GM19395 (cell line): ENCODE measurements around the gene SMCHD1.
"Not testable (repeated sequence)": the region's sequence is repeated elsewhere in the genome, so short reads cannot be mapped to it uniquely, and the experiment has no call there.

ENCODE experiments used
- ATAC-seq: cut with Tn5 transposase; IDR thresholded peaks from one replicate; pipeline ENCODE4 v1.9.1; 2021; ENCODE audit warnings: mild to moderate bottlenecking, moderate library complexity; ENCODE audit not compliant: unreplicated experiment

SMCHD1 gene

GRCh38 chr18:2715990-2716389 lies 60.5 kb downstream of the SMCHD1 start:
- ATAC-seq: no peak

GRCh38 chr18:2716394-2717326 lies 61.1 kb downstream of the SMCHD1 start:
- no peak for ATAC-seq

DNA sequence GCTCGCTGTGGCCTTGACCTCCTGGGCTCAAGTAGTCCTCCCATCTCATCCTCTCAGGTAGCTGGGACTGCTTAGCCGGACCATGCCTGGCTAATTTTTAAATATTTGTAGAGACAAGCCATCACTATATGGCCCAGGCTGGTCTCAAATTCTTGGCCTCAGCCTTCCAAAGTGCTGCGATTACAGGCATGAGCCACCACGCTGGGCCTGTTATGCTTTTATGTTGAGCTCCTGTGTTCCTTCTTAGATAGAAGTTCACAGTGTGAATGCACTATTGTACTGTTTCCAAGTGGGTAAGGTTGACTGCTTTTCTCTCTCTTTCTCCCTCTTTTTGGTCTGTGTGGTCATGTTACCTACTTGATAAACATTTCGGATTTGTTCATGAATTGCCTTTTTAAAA lies 61.9 kb downstream of the SMCHD1 start:
- ATAC-seq: no peak

- ATAC-seq: no peak
Measured at GRCh38 chr18:2719040-2719439, 63.5 kb downstream of the SMCHD1 start.

DNA sequence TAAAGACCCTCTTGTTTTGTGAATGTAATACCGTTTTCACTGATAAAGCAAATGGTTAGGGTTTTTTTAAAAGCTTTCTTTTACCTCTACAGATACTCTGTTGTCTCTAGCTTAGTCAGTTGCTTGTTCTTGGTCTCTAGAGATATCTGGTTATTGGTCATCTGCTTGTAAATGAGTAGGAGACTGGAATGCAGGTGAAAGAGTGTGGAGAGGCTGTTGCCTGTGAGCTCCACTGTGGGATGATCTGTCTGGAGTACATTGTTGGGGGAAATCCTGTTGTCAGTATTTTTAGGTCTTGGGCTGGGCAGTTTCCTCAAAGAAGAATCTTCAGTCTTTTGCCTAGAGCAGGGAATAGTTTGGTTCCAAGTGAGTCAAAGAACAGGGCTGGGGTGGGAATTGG lies 67.7 kb downstream of the SMCHD1 start:
- no peak for ATAC-seq

GRCh38 chr18:2729757-2730156 lies 74.2 kb downstream of the SMCHD1 start:
- no peak for ATAC-seq

- ATAC-seq: no peak
Measured at GRCh38 chr18:2736823-2737222, 81.3 kb downstream of the SMCHD1 start.

- ATAC-seq: not testable (repeated sequence)
Measured at GRCh38 chr18:2740082-2740481, 84.6 kb downstream of the SMCHD1 start.

- no peak for ATAC-seq
Measured at GRCh38 chr18:2746274-2746673, 90.7 kb downstream of the SMCHD1 start.

- ATAC-seq: no peak
Measured at GRCh38 chr18:2758309-2758708, 102.8 kb downstream of the SMCHD1 start.

DNA sequence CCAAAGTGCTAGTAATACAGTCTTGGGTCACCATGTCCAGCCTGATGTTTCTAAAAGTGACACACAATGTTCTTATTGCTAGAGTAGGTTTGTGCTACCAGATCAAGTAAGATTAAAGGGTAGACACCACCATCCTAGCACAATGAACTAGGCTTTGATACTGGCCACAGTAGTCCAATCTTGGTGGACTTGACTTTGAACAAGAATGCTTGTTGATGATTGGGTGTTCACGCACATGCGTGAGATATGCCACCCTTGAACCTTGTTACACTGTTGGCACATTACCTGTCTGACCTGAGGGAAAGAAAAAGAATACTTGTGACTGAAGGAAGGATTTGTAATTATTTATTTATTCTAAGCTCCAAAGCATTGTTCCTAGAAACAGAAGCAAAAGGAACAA lies 119.1 kb downstream of the SMCHD1 start:
- no peak for ATAC-seq

GRCh38 chr18:2776601-2777000 lies 121.1 kb downstream of the SMCHD1 start:
- ATAC-seq: no peak

DNA sequence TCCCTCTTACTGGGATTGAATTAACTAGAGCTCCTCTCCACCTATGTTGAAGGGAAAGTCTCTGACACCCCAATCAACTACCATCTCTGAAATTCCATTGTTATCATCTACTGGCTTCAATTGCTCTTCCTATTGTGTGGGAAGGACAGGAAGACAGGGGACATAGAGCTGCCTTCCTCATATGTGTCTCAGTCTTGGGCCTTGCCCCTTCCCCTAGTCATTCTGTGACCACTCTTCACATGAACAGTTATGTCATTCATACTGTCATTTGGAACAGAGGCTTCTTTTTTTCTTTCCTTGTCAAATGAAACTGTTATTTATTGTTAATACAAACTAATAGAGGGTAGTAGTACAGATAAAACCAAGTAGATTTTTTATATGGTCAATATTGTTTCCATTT lies 121.7 kb downstream of the SMCHD1 start:
- ATAC-seq: no peak

DNA sequence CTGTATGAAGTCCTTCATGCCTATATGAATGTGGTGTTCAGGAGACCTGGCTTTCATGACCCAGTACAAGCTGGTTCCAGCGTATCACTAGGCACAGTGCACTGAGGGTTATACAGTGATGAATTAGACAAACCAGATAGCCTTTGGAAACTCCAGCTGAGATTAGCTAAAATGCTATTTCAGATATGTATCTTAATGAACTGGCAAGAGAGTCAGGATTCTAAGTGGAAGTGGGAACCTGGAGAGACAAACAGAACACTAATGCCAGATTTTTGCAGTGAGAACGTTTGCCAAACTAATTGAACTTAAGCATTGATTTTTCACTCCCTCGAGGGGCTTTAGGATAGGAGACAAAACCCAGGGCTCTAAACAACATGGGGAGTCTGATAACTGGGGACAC lies 125.2 kb downstream of the SMCHD1 start:
- ATAC-seq: no peak

GRCh38 chr18:2787225-2787624 lies 131.7 kb downstream of the SMCHD1 start:
- ATAC-seq: no peak

DNA sequence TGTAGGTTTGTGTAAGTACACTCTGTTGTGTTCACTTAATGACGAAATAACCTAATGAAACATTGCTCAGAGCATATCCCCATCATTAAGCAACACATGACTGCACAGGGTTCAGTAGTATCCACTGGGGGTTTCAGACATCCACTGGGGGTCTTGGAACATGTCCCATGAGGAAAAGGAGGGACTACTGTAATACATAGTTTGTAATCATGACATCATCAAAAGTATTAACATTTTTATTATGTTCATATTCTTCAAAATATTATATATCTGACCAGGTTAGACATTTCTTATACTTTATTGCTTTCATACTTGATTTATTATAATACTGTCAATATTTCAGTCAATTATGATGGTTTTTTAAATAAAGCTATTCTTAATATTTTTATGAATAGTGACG lies 136.9 kb downstream of the SMCHD1 start:
- no peak for ATAC-seq

DNA sequence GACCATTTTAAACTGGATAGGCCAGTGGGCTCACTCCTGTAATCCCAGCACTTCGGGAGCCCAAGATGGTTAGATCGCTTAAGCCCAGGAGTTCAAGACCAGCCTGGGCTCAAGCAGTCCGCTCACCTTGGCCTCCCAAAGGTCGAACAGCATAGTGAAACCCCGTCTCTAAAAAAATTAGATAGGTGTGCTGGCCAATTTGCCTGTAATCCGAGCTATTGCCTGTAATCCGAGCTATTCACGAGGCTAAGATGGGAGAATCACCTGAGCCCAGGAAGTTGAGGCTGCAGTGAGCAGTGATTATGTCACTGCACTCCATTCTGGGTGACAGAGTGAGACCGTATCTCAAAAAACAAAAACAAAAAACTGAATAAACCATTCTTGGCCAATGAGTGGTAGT lies 138.6 kb downstream of the SMCHD1 start:
- ATAC-seq: no peak

GRCh38 chr18:2797951-2798350 lies 142.4 kb downstream of the SMCHD1 start:
- ATAC-seq: peak; percentile 86

- no peak for ATAC-seq
Measured at GRCh38 chr18:2799369-2799768, 143.8 kb downstream of the SMCHD1 start.

DNA sequence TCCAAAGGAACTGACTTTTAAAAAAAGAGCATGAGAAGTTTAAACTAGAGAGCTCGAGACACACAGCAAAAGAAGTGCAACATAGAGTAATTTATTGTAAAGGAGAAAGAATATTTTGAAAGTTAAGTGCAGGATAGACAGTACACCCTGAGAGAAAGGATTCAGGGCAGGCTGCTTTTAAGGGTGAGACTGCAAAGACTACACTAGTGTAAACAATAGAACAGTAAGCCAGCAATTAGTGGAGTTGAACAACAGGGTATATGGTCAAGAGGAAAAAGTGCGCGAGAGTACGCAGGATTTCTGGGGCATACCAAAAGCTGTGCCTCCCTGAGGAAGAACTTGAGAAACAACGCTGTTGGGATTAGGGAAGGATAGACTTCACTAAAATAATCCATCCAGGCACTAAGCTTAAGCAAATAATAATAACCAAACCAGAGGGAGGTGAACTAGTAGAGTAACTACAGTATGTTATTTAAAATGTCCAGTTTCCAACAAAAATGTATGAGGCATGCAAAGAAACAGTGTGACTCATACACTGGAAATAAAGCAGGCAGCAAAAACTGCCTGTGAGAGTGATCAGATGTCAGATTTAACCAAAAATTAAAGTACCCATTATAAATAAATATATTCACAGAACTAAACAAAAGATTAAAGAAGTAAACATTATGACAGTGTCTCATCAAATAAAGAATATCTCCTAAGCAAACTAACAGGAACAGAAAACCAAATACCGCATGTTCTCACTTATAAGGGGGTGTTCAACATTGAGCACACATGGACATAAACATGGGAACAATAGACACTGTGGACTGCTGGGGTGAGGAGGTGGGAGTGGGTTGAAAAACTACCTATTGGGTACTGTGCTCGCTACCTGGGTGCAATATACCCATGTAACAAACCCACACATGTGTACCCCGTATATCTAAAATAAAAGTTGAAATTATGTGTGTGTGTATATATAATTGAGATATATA lies 150.7 kb downstream of the SMCHD1 start:
- ATAC-seq: no peak

DNA sequence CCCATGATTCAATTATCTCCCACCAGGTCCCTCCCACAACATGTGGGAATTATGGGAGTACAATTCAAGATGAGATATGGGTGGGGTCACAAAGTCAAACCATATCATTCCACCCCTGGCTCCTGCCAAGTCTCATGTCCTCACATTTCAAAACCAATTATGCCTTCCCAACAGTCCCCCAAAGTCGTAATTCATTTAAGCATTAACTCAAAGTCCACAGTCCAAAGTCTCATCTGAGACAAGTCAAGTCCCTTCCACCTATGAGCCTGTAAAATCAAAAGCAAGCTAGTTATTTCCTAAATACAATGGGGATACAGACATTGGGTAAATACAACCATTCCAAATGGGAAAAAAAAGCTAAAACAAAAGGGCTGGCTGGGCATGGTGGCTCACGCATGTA lies 153.1 kb downstream of the SMCHD1 start:
- not testable (repeated sequence) for ATAC-seq
